HL-60 (cell line): Measurements from ENCODE around the gene GPLD1.

Source experiments
- DNase-seq, 2 experiments: peaks; one replicate each; pipeline ENCODE4 v3.0.0-alpha.2; 2010 to 2020; ENCODE audit warnings: low read depth in 1 of 2, low spot score in 1 of 2
- H3K27ac ChIP-seq: fragments of 250-450 bp; sonication (Bioruptor Pico); replicated peaks from 2 replicates; pipeline ENCODE4 v1.5.1; 2020; ENCODE audit warnings: mild to moderate bottlenecking, moderate library complexity
- H3K27me3 ChIP-seq: fragments of 250-450 bp; sonication (Bioruptor Pico); 2 replicates; pipeline ENCODE4 v1.5.1; 2021; ENCODE audit warnings: mild to moderate bottlenecking, moderate library complexity; ENCODE audit not compliant: insufficient read depth, poor library complexity, severe bottlenecking
- H3K4me3 ChIP-seq: replicated peaks from 2 replicates; pipeline ENCODE4 v1.5.1; 2011; ENCODE audit warnings: mild to moderate bottlenecking, control low read depth, low read length; ENCODE audit not compliant: insufficient read depth
- CTCF ChIP-seq: IDR thresholded peaks from one replicate; pipeline ENCODE4 v1.5.1; 2011; ENCODE audit warnings: low read length, control low read depth, inconsistent platforms; ENCODE audit not compliant: insufficient read depth
- GABPA ChIP-seq: IDR thresholded peaks from 2 replicates; pipeline ENCODE4 v1.6.1; 2012; ENCODE audit warnings: low read depth
- POLR2AphosphoS5 ChIP-seq: IDR thresholded peaks from 2 replicates; pipeline ENCODE4 v1.6.1; 2012; ENCODE audit warnings: low read depth
- SPI1 ChIP-seq: IDR thresholded peaks from 2 replicates; pipeline ENCODE4 v1.6.1; 2012; ENCODE audit warnings: low read depth, mild to moderate bottlenecking, borderline replicate concordance
- TF ChIP-seq, protein P1 (sequence below): IDR thresholded peaks from 2 replicates; pipeline ENCODE4 v1.6.1; 2012; ENCODE audit warnings: low read depth; ENCODE audit not compliant: insufficient replicate concordance

Gene GPLD1

DNA sequence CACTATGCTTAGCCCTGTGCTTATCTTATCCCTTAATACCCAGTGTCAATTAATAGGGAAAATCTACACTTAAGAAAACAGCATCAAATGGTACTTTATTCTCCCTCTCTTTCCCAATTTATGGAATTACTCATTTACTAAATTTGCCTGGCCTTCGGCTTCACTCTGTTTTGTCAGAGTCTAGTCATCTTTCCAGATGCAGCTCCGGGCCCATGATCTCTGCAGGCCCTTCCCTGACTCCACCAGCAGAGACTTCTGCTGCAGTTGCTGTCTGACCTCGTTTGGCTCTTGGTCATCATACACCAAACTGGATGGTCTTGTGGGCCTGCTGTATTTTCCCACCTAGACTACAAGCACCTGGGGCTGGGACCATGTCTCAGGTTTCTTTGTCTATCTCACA is 59.3 kb downstream of the GPLD1 start:
- DNase-seq, result no peak
- no peaks in the 10 kb centered on the region for H3K27me3 ChIP-seq
- TF ChIP-seq POLR2AphosphoS5 (no peak), GABPA (no peak), SPI1 (no peak), CTCF (no peak)
- TF ChIP-seq, protein P1, sequence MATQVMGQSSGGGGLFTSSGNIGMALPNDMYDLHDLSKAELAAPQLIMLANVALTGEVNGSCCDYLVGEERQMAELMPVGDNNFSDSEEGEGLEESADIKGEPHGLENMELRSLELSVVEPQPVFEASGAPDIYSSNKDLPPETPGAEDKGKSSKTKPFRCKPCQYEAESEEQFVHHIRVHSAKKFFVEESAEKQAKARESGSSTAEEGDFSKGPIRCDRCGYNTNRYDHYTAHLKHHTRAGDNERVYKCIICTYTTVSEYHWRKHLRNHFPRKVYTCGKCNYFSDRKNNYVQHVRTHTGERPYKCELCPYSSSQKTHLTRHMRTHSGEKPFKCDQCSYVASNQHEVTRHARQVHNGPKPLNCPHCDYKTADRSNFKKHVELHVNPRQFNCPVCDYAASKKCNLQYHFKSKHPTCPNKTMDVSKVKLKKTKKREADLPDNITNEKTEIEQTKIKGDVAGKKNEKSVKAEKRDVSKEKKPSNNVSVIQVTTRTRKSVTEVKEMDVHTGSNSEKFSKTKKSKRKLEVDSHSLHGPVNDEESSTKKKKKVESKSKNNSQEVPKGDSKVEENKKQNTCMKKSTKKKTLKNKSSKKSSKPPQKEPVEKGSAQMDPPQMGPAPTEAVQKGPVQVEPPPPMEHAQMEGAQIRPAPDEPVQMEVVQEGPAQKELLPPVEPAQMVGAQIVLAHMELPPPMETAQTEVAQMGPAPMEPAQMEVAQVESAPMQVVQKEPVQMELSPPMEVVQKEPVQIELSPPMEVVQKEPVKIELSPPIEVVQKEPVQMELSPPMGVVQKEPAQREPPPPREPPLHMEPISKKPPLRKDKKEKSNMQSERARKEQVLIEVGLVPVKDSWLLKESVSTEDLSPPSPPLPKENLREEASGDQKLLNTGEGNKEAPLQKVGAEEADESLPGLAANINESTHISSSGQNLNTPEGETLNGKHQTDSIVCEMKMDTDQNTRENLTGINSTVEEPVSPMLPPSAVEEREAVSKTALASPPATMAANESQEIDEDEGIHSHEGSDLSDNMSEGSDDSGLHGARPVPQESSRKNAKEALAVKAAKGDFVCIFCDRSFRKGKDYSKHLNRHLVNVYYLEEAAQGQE, result no peak
- no peak overlapping the region for H3K4me3 ChIP-seq
- H3K27ac ChIP-seq, result no peak overlapping the region

- no peak for TF ChIP-seq CTCF
- no peak overlapping the region for H3K27ac ChIP-seq
- H3K27me3 ChIP-seq, result no peaks in the 10 kb centered on the region
- no peak for DNase-seq
- H3K4me3 ChIP-seq, result no peak overlapping the region
Measured at GRCh38 chr6:24429146-24429545, 60.2 kb downstream of the GPLD1 start.

GRCh38 chr6:24428615-24429014 is 60.8 kb downstream of the GPLD1 start:
- Histone ChIP-seq H3K27ac (no peak overlapping the region), H3K4me3 (no peak overlapping the region), H3K27me3 (no peaks in the 10 kb centered on the region)
- no peak for DNase-seq
- TF ChIP-seq, protein P1, result no peak
- no peak for TF ChIP-seq POLR2AphosphoS5
- TF ChIP-seq CTCF, result no peak
- TF ChIP-seq GABPA, result no peak
- TF ChIP-seq SPI1, result no peak

- TF ChIP-seq CTCF (no peak), POLR2AphosphoS5 (no peak), SPI1 (no peak), GABPA (no peak)
- TF ChIP-seq, protein P1, result no peak
- no peak overlapping the region for H3K4me3 ChIP-seq
- DNase-seq, result no peak
- no peaks in the 10 kb centered on the region for H3K27me3 ChIP-seq
- no peak overlapping the region for H3K27ac ChIP-seq
Measured at GRCh38 chr6:24426729-24427446, 62.5 kb downstream of the GPLD1 start.
